C4-2B (cell line): Measurements from ENCODE around the gene NOTUM.
"Not testable (repeated sequence)": the region's sequence is repeated elsewhere in the genome, so short reads cannot be mapped to it uniquely, and the experiment has no call there.

ENCODE experiments used
- H3K27ac ChIP-seq: fragments of 450-650 bp; 2 replicates; pipeline ENCODE4 v1.5.1; 2017
- CTCF ChIP-seq: fragments of 450-650 bp; conservative IDR thresholded peaks from 2 replicates; pipeline ENCODE4 v1.5.1; 2017; ENCODE audit warnings: mild to moderate bottlenecking
- ZFX ChIP-seq: fragments of 450-650 bp; IDR thresholded peaks from 2 replicates; pipeline ENCODE4 v1.6.1; 2017

The NOTUM gene

GRCh38 chr17:81986606-81987005, 25.6 kb upstream of the NOTUM start:
- TF ChIP-seq ZFX, result no peak
- no peak for TF ChIP-seq CTCF

GRCh38 chr17:81984773-81985410, 23.9 kb upstream of the NOTUM start:
- TF ChIP-seq CTCF, result no peak
- TF ChIP-seq ZFX, result no peak
- no peak overlapping the region for H3K27ac ChIP-seq

More at GRCh38 chr17:81986606-81987005, 25.6 kb upstream of the NOTUM start:
- H3K27ac ChIP-seq, result no peak overlapping the region

- no peak for TF ChIP-seq ZFX
- TF ChIP-seq CTCF, result no peak
Measured at GRCh38 chr17:81983639-81984373, 22.8 kb upstream of the NOTUM start.

GRCh38 chr17:81983011-81983638, 22.1 kb upstream of the NOTUM start:
- no peak overlapping the region for H3K27ac ChIP-seq
- TF ChIP-seq CTCF (no peak), ZFX (no peak)

More at GRCh38 chr17:81983639-81984373, 22.8 kb upstream of the NOTUM start:
- H3K27ac ChIP-seq, result no peak overlapping the region

- not testable (repeated sequence) for H3K27ac ChIP-seq
Measured at GRCh38 chr17:81981511-81981910, 20.5 kb upstream of the NOTUM start.

- H3K27ac ChIP-seq, result no peak overlapping the region
- TF ChIP-seq CTCF, result no peak
- no peak for TF ChIP-seq ZFX
Measured at GRCh38 chr17:81980707-81981343, 19.8 kb upstream of the NOTUM start.

DNA sequence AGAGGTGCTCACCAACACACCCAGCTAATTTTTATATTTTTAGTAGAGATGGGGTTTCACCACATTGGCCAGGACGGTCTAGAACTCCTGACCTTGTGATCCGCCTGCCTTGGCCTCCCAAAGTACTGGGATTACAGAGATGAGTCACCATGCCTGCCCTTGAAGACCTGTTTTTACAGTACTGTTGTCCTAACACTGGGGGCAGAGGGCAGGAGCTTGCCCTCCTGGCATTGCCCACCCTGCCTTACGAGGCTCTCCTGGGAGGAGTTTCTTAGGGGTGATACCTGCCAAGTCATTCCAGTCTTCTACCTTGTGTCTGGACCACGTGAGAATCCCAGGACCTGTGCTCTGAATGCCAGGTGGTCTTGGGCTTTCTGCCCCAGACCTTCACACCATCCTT, 19.1 kb upstream of the NOTUM start:
- H3K27ac ChIP-seq, result no peak overlapping the region
- TF ChIP-seq ZFX, result no peak
- no peak for TF ChIP-seq CTCF
